Activated naive CD4-positive, alpha-beta T cell (primary cell): ENCODE measurements around the gene CSAD.

Experiments used
- DNase-seq, 4 experiments: peaks; one replicate each; lab custom pipeline; 2025; lab: John Stamatoyannopoulos, UW

Gene CSAD, protein sequence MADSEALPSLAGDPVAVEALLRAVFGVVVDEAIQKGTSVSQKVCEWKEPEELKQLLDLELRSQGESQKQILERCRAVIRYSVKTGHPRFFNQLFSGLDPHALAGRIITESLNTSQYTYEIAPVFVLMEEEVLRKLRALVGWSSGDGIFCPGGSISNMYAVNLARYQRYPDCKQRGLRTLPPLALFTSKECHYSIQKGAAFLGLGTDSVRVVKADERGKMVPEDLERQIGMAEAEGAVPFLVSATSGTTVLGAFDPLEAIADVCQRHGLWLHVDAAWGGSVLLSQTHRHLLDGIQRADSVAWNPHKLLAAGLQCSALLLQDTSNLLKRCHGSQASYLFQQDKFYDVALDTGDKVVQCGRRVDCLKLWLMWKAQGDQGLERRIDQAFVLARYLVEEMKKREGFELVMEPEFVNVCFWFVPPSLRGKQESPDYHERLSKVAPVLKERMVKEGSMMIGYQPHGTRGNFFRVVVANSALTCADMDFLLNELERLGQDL

GRCh38 chr12:53180220-53180930 lies at the start of gene CSAD, which contains the start of gene ZNF740:
CSAD (minus strand) TSS chr12:53180925; CDS start chr12:53173470, 7,455 bp downstream.
ZNF740 (plus strand) TSS chr12:53180722; CDS start chr12:53181984, 1,262 bp downstream.
- DNase-seq = peak; percentile 89 to 96 (median 91)

DNA sequence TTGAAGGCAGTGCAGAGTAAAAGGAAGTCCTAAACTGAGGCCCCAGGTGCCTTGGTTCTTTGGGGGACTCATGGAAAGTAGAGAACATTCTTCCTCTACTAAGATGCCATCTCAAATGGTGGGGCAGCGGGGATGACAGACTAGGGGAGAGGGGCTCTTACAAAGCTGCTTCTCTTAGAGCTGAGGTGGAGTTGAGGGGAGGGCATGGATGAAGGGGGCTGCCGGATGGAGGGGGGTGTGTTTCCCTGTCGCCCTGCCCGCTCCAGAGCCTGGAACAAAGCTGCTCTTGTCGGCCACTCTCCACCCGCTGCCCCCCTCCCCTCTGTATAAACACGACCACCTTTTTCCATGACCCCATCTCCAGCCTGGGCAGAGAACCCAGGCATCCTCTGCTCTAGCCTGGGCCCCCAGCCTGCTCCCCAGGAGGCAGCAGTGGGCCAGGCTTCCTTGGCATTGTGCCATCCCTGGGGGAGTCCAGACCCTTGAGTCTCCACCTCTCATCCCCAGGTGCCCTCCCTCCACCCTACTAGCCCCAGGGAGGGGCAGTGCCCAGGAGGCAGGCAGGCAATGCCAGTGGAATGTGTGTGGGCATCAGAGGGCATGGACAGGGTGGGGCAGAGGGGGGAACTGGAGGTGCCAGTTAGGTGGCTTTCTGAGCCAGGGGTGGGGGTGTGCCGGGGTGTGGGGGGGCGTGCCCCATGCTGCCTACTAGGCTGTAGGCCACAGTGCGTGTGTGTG lies 49.6 kb upstream of the CSAD start:
- no peak for DNase-seq

DNA sequence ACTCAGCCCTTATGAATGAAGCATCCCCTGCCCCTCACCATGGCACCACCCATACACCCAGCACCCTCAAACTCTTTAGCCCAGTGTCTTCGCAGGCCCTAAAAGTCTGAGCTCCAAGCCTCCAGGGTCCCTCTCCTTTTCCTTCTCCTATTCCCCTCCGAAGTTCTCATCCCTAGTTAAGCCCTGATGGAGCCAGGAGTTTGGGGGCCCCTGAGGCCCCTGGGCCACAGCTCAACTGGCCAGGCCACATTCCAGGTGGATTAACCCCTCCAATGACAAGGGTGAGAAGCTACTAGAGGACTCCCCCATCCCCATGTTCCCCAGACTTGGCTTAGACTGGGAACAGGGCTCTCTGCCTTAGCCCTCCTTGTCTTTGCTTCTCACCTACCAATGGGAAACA lies 48.7 kb upstream of the CSAD start:
- no peak for DNase-seq

DNA sequence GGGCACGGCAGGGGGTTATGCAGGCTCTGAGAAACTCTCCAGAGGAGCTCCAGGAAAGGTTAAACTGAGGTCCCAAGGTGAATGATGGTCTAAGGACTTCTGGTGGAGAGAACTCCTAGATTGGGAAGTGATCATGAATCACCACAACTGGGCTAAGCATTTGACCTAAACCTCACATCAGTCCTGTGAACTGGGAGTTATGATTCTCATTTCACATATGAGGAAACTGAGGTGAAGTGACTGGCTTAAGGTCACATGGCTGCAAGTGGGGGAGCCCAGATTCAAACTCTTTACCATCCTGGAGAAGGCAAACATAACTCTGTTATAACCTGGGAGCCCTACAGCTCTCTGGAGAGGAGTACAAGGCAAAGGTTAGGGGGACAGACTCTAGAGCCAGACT lies 47.1 kb upstream of the CSAD start:
- DNase-seq = no peak

DNA sequence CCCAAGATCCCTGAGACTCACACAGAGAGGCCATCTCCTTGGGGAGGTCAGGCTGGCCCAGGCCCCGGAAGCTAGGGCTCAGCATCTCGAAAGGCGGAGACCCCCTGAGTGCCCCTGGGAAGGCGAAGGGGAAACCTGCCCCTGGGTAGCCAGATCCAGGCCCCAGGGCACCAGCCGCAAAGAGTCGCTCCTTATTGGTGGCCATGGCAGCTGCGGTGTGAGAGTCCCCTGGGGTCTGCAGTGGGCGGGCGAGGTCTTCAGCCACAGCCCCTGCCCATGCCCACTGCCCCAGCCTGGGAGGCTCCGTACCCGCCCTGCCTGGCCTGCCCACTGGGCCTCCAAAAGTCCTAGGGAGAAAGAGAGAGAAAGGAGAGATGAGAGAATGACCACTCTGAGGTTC lies 46.6 kb upstream of the CSAD start:
- no peak for DNase-seq

- DNase-seq = no peak
Observed at GRCh38 chr12:53226815-53227214, 46.1 kb upstream of the CSAD start.

GRCh38 chr12:53225635-53226424 lies 45.1 kb upstream of the CSAD start:
- no peak for DNase-seq

DNA sequence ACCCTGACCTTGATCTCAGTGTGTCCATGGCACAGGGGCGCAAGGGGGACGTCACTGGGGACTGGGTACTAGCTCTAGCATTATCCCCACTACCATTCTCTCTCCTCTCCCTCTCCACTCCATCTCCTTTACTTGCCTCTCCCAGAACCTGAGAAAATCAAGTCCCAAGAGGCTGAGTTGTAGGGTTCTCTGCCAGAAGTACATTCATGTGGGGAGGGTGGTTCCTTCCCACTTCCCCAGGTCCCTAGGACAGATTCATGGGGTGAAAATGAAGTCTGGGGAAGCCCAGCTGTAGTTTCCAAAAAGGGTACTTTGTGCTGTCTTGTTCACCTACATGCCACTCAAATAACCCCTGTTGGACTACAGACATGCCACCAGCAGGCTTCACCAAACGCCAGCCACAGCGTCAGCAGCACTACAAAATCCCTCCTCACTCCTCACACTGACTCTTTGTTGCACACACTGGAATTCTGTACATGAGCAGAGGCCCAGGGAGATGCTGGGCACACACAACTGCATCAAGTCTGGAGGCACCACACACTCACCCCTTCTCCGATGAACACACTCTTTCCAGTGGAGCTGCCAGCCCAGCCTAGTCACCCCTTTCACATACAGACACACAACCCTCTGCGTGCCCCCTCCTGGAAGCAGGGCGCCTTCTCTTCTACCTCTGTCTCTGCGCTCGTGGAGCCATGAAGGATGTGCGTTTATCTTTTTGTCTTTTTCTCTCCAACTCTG lies 44.3 kb upstream of the CSAD start:
- no peak for DNase-seq

- DNase-seq = no peak
Observed at GRCh38 chr12:53224061-53224896, 43.6 kb upstream of the CSAD start.

DNA sequence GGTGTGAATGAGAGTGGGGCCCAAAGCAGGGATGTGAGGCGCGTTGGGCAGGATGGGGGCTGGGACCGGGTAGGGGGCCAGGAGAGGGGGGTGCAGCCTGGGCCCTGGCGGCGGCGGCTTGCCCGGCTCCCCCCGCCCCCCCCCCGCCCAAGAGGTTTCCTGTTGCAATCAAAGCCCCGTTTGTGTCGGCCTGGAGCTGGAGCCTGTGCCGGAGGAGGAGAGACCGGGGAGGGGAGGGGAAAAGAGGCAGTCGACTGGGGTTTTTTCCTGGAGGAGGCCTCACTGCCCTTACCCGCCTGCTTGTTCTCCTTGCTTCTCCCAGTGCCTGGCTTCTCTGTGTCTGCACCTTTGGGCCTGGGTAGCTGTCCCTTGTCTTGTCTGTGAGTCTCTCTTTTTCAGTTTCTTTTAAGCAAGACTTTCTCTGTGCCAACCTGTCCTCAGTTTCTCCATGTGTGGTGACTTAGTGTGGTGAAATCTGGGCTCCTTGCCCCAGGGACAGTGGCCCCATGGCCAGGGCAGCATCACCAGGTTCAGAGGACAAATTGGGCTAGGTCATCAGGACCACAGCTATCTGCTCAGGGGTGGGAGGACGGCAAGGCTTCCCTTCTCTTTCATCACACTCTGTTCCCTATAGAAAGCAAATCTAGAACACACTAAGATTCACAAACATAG lies 42.8 kb upstream of the CSAD start:
- DNase-seq = peak in 1 of 4 experiments; percentile 37

GRCh38 chr12:53222806-53223261 lies 42.1 kb upstream of the CSAD start:
- DNase-seq = no peak

GRCh38 chr12:53222170-53222721 lies 41.5 kb upstream of the CSAD start:
- DNase-seq = no peak

- DNase-seq = peak in 1 of 4 experiments; percentile 48
Observed at GRCh38 chr12:53221203-53222080, 40.7 kb upstream of the CSAD start.

- peak in 3 of 4 experiments; percentile 46 to 72 (median 47) for DNase-seq
Observed at GRCh38 chr12:53220694-53221202, 40.0 kb upstream of the CSAD start.

GRCh38 chr12:53219956-53220693 lies 39.4 kb upstream of the CSAD start:
- peak in 3 of 4 experiments; percentile 68 to 81 (median 73) for DNase-seq

GRCh38 chr12:53219292-53219955 lies 38.7 kb upstream of the CSAD start:
- peak in 1 of 4 experiments; percentile 29 for DNase-seq
